Hematopoietic multipotent progenitor cell treated with erythropoietin and hydrocortisone succinate and interleukin-3 and kit ligand, for 17 days (in vitro differentiated cells): ENCODE data around the gene ZNF230.
A peak's percentile ranks its signal among the peaks of the same experiment; 100 is the strongest.

ENCODE experiments used
- DNase-seq: peaks from one replicate; pipeline ENCODE4 v3.0.0-alpha.2; 2015; ENCODE audit warnings: low spot score

The ZNF230 gene

DNA sequence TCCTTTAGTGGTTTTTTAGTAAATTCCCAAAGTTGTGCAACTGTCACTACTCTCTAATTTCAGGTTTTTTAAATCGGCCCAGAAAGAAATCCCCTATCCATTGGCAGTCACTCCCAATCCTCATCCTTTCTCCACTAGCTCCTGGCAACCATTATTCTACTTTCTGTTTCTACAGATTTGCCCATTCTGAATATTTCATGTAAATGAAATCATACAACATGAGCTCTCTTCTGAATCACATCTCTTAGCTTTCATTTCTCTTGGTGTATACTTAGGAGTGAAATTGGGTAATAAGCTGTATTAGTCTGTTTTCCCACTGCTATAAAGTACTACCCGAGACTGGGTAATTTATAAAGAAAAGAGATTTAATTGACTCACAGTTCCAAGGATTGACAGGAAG is 39.4 kb downstream of the ZNF230 start:
- no peak for DNase-seq

GRCh38 chr19:44050740-44051649 is 48.2 kb downstream of the ZNF230 start:
- DNase-seq: no peak

- peak; percentile 58 for DNase-seq
These were observed 49.1 kb downstream of the ZNF230 start, which contains the start of gene ZNF223 for GRCh38 chr19:44051650-44052402. Gene ZNF223 (plus strand): TSS chr19:44052036. CDS start chr19:44055177, 3,141 bp downstream.

GRCh38 chr19:44055870-44056269 is 53.1 kb downstream of the ZNF230 start:
- no peak for DNase-seq

GRCh38 chr19:44059229-44059628 is 56.5 kb downstream of the ZNF230 start:
- no peak for DNase-seq

- DNase-seq: no peak
These were observed 58.3 kb downstream of the ZNF230 start for GRCh38 chr19:44061038-44061437.
